PC-9 (cell line): Measurements from ENCODE around the gene DYNC1H1. TPM values are rescaled to one million over a fixed set of nuclear protein-coding genes. Genes with fewer than 3 reads are reported as not detected.
A peak's percentile ranks its signal among the peaks of the same experiment; 100 is the strongest.

ENCODE experiments used
- BruUV-seq: library from RNA; stranded (reverse); fragments of 400-500 nt; replicated peaks from 2 replicates; lab custom pipeline; 2021; lab: Mats Ljungman, UMichigan
- CTCF ChIA-PET: fragments of 300-600 bp; sonication (Branson Sonifier 250); formaldehyde crosslinking; loops from one replicate; lab custom pipeline; 2022; ENCODE audit warnings: antibody characterized with exemption; lab: Charles Lee
- POLR2A ChIA-PET: fragments of 300-600 bp; sonication (Branson Sonifier 250); formaldehyde crosslinking; loops from one replicate; lab custom pipeline; 2022; ENCODE audit warnings: antibody characterized with exemption; ENCODE audit not compliant: unreplicated experiment; lab: Charles Lee
- DNase-seq, 2 experiments: peaks; one replicate each; pipeline versions ENCODE4 v3.0.0 to v3.0.0-alpha.2; 2015 to 2022; ENCODE audit warnings: mixed read lengths in 1 of 2
- H2AFZ ChIP-seq: fragments of 200-600 bp; sonication (generic); 2 replicates; pipeline ENCODE4 v1.8.1; 2017; ENCODE audit warnings: antibody characterized with exemption
- H3F3A ChIP-seq: fragments of 200-600 bp; sonication (generic); 2 replicates; pipeline ENCODE4 v1.8.1; 2017; ENCODE audit warnings: antibody characterized with exemption, mild to moderate bottlenecking, low read depth; ENCODE audit not compliant: insufficient read depth
- H3K27ac ChIP-seq: fragments of 200-600 bp; sonication (generic); 2 replicates; pipeline ENCODE4 v1.6.1; 2016; ENCODE audit warnings: mixed run types
- H3K27me3 ChIP-seq: fragments of 200-600 bp; sonication (generic); 2 replicates; pipeline ENCODE4 v1.6.1; 2016; ENCODE audit warnings: low read depth, mixed run types; ENCODE audit not compliant: insufficient read depth
- H3K36me3 ChIP-seq: fragments of 200-600 bp; sonication (generic); 2 replicates; pipeline ENCODE4 v1.6.1; 2016; ENCODE audit warnings: low read depth, mixed run types
- H3K4me1 ChIP-seq: fragments of 200-600 bp; sonication (generic); replicated peaks from 2 replicates; pipeline ENCODE4 v1.6.1; 2016; ENCODE audit warnings: mixed run types; ENCODE audit not compliant: insufficient read depth
- H3K4me2 ChIP-seq: fragments of 200-600 bp; sonication (generic); 2 replicates; pipeline ENCODE4 v1.6.1; 2017; ENCODE audit warnings: mixed run types
- H3K4me3 ChIP-seq: fragments of 200-600 bp; sonication (generic); 2 replicates; pipeline ENCODE4 v1.6.1; 2016; ENCODE audit warnings: mixed run types
- H3K79me2 ChIP-seq: fragments of 200-600 bp; sonication (generic); 2 replicates; pipeline ENCODE4 v1.6.1; 2017; ENCODE audit warnings: low read depth, mixed run types
- H3K9me2 ChIP-seq: fragments of 200-600 bp; sonication (generic); 2 replicates; pipeline ENCODE4 v1.8.1; 2017; ENCODE audit warnings: mild to moderate bottlenecking; ENCODE audit not compliant: insufficient read depth
- H3K9me3 ChIP-seq: fragments of 200-600 bp; sonication (generic); 2 replicates; pipeline ENCODE4 v1.8.1; 2016; ENCODE audit warnings: low read depth; ENCODE audit not compliant: insufficient read depth
- H4K20me1 ChIP-seq: fragments of 200-600 bp; sonication (generic); 2 replicates; pipeline ENCODE4 v1.8.1; 2017; ENCODE audit not compliant: insufficient read depth
- CTCF ChIP-seq: fragments of 200-600 bp; sonication (generic); conservative IDR thresholded peaks from 2 replicates; pipeline ENCODE4 v1.6.1; 2017; ENCODE audit warnings: mixed run types, antibody characterized with exemption, mild to moderate bottlenecking, moderate library complexity
- EZH2 ChIP-seq: fragments of 200-600 bp; sonication (generic); IDR thresholded peaks from 2 replicates; pipeline ENCODE4 v1.8.0; 2017; ENCODE audit warnings: antibody characterized with exemption, low read depth
- intact Hi-C: fragments of 100-400 bp; cut with micrococcal nuclease; formaldehyde crosslinking; loops from one replicate; pipeline ENCODE4 v1.10.0; 2022; ENCODE audit not compliant: unreplicated experiment
- total RNA-seq: library from RNA; stranded (reverse); gene quantifications from 2 replicates; pipeline ENCODE4 v1.2.3, GENCODE V29; 2021

The DYNC1H1 gene
- total RNA-seq, 1 experiment from 2014 or later: 1,268 TPM

GRCh38 chr14:101997429-101998336, 33.3 kb downstream of the DYNC1H1 start:
- CTCF ChIA-PET: interaction anchor here (0.6 to 0.7 kb wide), 2 partner anchors 53 to 236 kb away, joined by 3 read pairs; no protein-coding TSS in a partner anchor
- Histone ChIP-seq H3K4me2 (no peak overlapping the region), H3F3A (peaks cover 39% of the 10 kb centered on the region; the same call in 1 of the 2 replicates), H3K9me2 (no peaks in the 10 kb centered on the region), H2AFZ (no peak overlapping the region), H3K9me3 (no peaks in the 10 kb centered on the region), H3K27me3 (no peaks in the 10 kb centered on the region), H3K4me3 (no peak overlapping the region), H4K20me1 (peaks cover 9% of the 10 kb centered on the region; the same call in 1 of the 2 replicates), H3K27ac (no peak overlapping the region), H3K79me2 (0 out of 2 replicates have a peak, but pooled peaks cover 3% of the 10 kb centered on the region), H3K36me3 (peaks cover 95% of the 10 kb centered on the region), H3K4me1 (no peaks in the 10 kb centered on the region)
- POLR2A ChIA-PET: interaction anchor here (0.6 kb wide), 1 partner anchor 1070 kb away, joined by 21 read pairs; no protein-coding TSS in a partner anchor
- DNase-seq: no peak
- intact Hi-C loops: no loop called here
- BruUV-seq: no TSS peak
- TF ChIP-seq CTCF: no peak
- TF ChIP-seq EZH2: no peak

- peaks cover 91% of the 10 kb centered on the region for H3K36me3 ChIP-seq
- no peaks in the 10 kb centered on the region for H3K9me3 ChIP-seq
- no peak overlapping the region for H2AFZ ChIP-seq
- no peak for DNase-seq
- H3K27ac ChIP-seq: no peak overlapping the region
- H4K20me1 ChIP-seq: peaks cover 4% of the 10 kb centered on the region; the same call in 1 of the 2 replicates
- CTCF ChIA-PET: no interaction called here
- H3K79me2 ChIP-seq: 0 out of 2 replicates have a peak, but pooled peaks cover 3% of the 10 kb centered on the region
- TF ChIP-seq CTCF (no peak), EZH2 (no peak)
- intact Hi-C loops: no loop called here
- no peaks in the 10 kb centered on the region for H3K9me2 ChIP-seq
- POLR2A ChIA-PET: no interaction called here
- no peaks in the 10 kb centered on the region for H3K27me3 ChIP-seq
- no peak overlapping the region for H3K4me2 ChIP-seq
- no peaks in the 10 kb centered on the region for H3K4me1 ChIP-seq
- H3F3A ChIP-seq: peaks cover 49% of the 10 kb centered on the region; the same call in 1 of the 2 replicates
- BruUV-seq: no TSS peak
- no peak overlapping the region for H3K4me3 ChIP-seq
Observed at GRCh38 chr14:102000902-102001301, 36.5 kb downstream of the DYNC1H1 start.

GRCh38 chr14:102005336-102005735, 41.0 kb downstream of the DYNC1H1 start:
- ChIA-PET CTCF (no interaction called here), POLR2A (no interaction called here)
- Histone ChIP-seq H3K27me3 (no peaks in the 10 kb centered on the region), H2AFZ (no peak overlapping the region), H3K4me3 (no peak overlapping the region), H3K9me3 (no peaks in the 10 kb centered on the region), H3K27ac (0 out of 2 replicates have a peak overlapping the region, but pooled peaks have one; percentile 1), H3K4me1 (no peaks in the 10 kb centered on the region), H3K36me3 (peaks cover 93% of the 10 kb centered on the region), H3F3A (peaks cover 56% of the 10 kb centered on the region; the same call in 1 of the 2 replicates), H3K79me2 (no peaks in the 10 kb centered on the region), H3K9me2 (no peaks in the 10 kb centered on the region), H3K4me2 (no peak overlapping the region), H4K20me1 (peaks cover 10% of the 10 kb centered on the region; the same call in 1 of the 2 replicates)
- no peak for DNase-seq
- intact Hi-C loops: no loop called here
- TF ChIP-seq CTCF: no peak
- TF ChIP-seq EZH2: no peak
- no TSS peak for BruUV-seq
